Measurements from ENCODE around the gene RAD52.

GRCh38 chr12:873954-874353, 75.5 kb downstream of the RAD52 start:
- no peak for TF ChIP-seq POLR2AphosphoS5 (IDR thresholded peaks at IDR 0.05; ENCODE audit: low read depth, low read length)
- TF ChIP-seq SPI1 (IDR thresholded peaks at IDR 0.05; ENCODE audit: low read depth, low read length), result no peak
- no peak for TF ChIP-seq TAF1 (IDR thresholded peaks at IDR 0.05; ENCODE audit: low read depth, low read length)

Measured in GM12891 (cell line).